Nephron (organoid): ENCODE results near the gene HAPLN1.

Source experiments
- H3K27ac Mint-ChIP-seq, 3 experiments: 2 replicates each; pipeline ENCODE4 v1.8.0; 2020; ENCODE audit warnings: mixed read lengths in 3 of 3, mild to moderate bottlenecking in 2 of 3, moderate library complexity in 1 of 3
- H3K27me3 Mint-ChIP-seq: 2 replicates; pipeline ENCODE4 v1.8.0; 2021; ENCODE audit warnings: low read depth, mild to moderate bottlenecking, moderate library complexity, mixed read lengths
- H3K36me3 Mint-ChIP-seq: 2 replicates; pipeline ENCODE4 v1.8.0; 2020; ENCODE audit warnings: low read depth, mixed read lengths
- H3K4me1 Mint-ChIP-seq: 2 replicates; pipeline ENCODE4 v1.8.0; 2020; ENCODE audit warnings: mixed read lengths
- H3K4me3 Mint-ChIP-seq, 3 experiments: 2 replicates each; pipeline ENCODE4 v1.8.0; 2020; ENCODE audit warnings: mild to moderate bottlenecking in 3 of 3, mixed read lengths in 3 of 3, moderate library complexity in 2 of 3
- H3K9me3 Mint-ChIP-seq: 2 replicates; pipeline ENCODE4 v1.8.0; 2020; ENCODE audit warnings: mixed read lengths
- CTCF ChIP-seq, 3 experiments: fragments of 200-600 bp; sonication (generic); IDR thresholded peaks; one replicate each; pipeline ENCODE4 v1.5.0; 2021; ENCODE audit warnings: antibody characterized with exemption in 3 of 3; ENCODE audit not compliant: unreplicated experiment in 3 of 3

The HAPLN1 gene

GRCh38 chr5:83721953-83722901 is 1.6 kb upstream of the HAPLN1 start:
- H3K4me1 Mint-ChIP-seq, result peaks cover 13% of the 10 kb centered on the region
- H3K4me3 Mint-ChIP-seq, result peak overlapping the region; percentile 96 to 98 (median 97)
- H3K27me3 Mint-ChIP-seq, result peaks cover 36% of the 10 kb centered on the region
- no peaks in the 10 kb centered on the region for H3K36me3 Mint-ChIP-seq
- no peaks in the 10 kb centered on the region for H3K9me3 Mint-ChIP-seq
- peak; percentile 44 to 66 (median 59) for TF ChIP-seq CTCF (IDR thresholded peaks at IDR 0.05; ENCODE audit: unreplicated experiment in 3 of 3)
- peak overlapping the region; percentile 87 to 97 (median 93) for H3K27ac Mint-ChIP-seq

- H3K9me3 Mint-ChIP-seq, result no peaks in the 10 kb centered on the region
- H3K4me3 Mint-ChIP-seq, result peak overlapping the region in 1 of 3 experiments; percentile 30
- H3K36me3 Mint-ChIP-seq, result no peaks in the 10 kb centered on the region
- no peak for TF ChIP-seq CTCF (IDR thresholded peaks at IDR 0.05; ENCODE audit: unreplicated experiment in 3 of 3)
- H3K27ac Mint-ChIP-seq, result no peak overlapping the region
- peaks cover 36% of the 10 kb centered on the region for H3K27me3 Mint-ChIP-seq
- H3K4me1 Mint-ChIP-seq, result peaks cover 13% of the 10 kb centered on the region
These were observed 1.6 kb downstream of the HAPLN1 start for GRCh38 chr5:83718936-83719495.

GRCh38 chr5:83718195-83718825 is 2.3 kb downstream of the HAPLN1 start:
- Mint-ChIP-seq H3K4me1 (peaks cover 12% of the 10 kb centered on the region), H3K27ac (no peak overlapping the region), H3K27me3 (peaks cover 33% of the 10 kb centered on the region), H3K4me3 (no peak overlapping the region), H3K9me3 (no peaks in the 10 kb centered on the region), H3K36me3 (no peaks in the 10 kb centered on the region)
- peak; percentile 90 to 94 (median 91) for TF ChIP-seq CTCF (IDR thresholded peaks at IDR 0.05; ENCODE audit: unreplicated experiment in 3 of 3)

- Mint-ChIP-seq H3K4me1 (no peaks in the 10 kb centered on the region), H3K9me3 (no peaks in the 10 kb centered on the region), H3K27ac (peak overlapping the region in 1 of 3 experiments; percentile 2), H3K4me3 (no peak overlapping the region), H3K36me3 (no peaks in the 10 kb centered on the region), H3K27me3 (peaks cover 11% of the 10 kb centered on the region)
- no peak for TF ChIP-seq CTCF (IDR thresholded peaks at IDR 0.05; ENCODE audit: unreplicated experiment in 3 of 3)
These were observed 5.2 kb downstream of the HAPLN1 start for GRCh38 chr5:83715236-83716065.

GRCh38 chr5:83714810-83715209 is 5.8 kb downstream of the HAPLN1 start:
- TF ChIP-seq CTCF (IDR thresholded peaks at IDR 0.05; ENCODE audit: unreplicated experiment in 3 of 3), result no peak
- H3K36me3 Mint-ChIP-seq, result no peaks in the 10 kb centered on the region
- no peak overlapping the region for H3K4me3 Mint-ChIP-seq
- H3K27me3 Mint-ChIP-seq, result peaks cover 5% of the 10 kb centered on the region
- no peaks in the 10 kb centered on the region for H3K9me3 Mint-ChIP-seq
- H3K4me1 Mint-ChIP-seq, result no peaks in the 10 kb centered on the region
- peak overlapping the region in 1 of 3 experiments; percentile 2 for H3K27ac Mint-ChIP-seq
